Bronchial smooth muscle cell (primary cell): ENCODE data around the gene SUPT20HL2. TPM values are rescaled to one million over a fixed set of nuclear protein-coding genes. Genes with fewer than 3 reads are reported as not detected.

ENCODE experiments used
- total RNA-seq: library from RNA; depleted of rRNA; stranded (reverse); fragments of >200 nt; gene quantifications from 2 replicates; pipeline ENCODE4 v1.2.1, GENCODE V29; 2014

The SUPT20HL2 gene
- 0.16 TPM in 1 of 2 replicates, not detected in the other for total RNA-seq

DNA sequence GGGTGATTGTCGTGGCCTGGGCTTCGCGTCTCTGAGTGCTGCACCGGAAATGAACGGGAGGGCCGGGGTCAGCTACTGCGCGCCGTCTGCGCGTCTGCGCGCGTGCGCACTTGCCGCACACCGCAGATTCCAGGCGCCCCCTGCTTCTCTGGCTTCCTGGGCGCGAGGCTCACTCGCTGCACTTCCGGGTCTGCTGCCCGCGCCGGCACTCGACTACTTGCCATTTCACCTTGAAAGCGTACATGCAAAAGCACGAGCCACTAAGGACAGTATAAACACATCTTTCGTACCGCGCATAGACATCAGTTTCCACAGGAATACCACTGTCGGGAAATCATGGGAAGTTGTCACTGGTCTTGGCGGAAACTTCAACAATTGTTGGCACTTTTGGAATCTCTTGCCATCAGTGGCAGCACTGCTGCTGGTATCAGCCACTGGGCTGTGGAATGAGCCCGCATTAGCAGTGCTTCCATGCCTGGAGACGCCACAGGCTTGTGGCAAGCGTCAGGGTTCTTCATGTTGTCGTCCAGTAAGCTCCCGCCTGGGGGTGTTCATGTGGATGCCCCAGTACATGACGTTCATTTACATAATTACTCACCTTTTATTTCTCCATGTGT is at the start of gene SUPT20HL2:
Gene SUPT20HL2, minus strand, starts transcription at position 51 of the 617 bp plus-strand sequence. CDS start 754 bp downstream, outside the sequence.

GRCh38 chrX:24360272-24360671 is 46.4 kb upstream of the SUPT20HL2 start, which contains the start of gene SUPT20HL1:
Gene SUPT20HL1, plus strand, starts transcription at chrX:24360639. Its CDS starts 2,122 bp downstream, at chrX:24362761.

Other genes starting within 250 kb of the SUPT20HL2 start
- gene ZFX, start 164.3 kb downstream of the SUPT20HL2 start, total RNA-seq: 28.4 and 44.2 TPM in 2 replicates
- 0.09 and 0.32 TPM in 2 replicates for gene SUPT20HL1, start 46.6 kb upstream of the SUPT20HL2 start, total RNA-seq
- gene PDK3, start 151.2 kb upstream of the SUPT20HL2 start, total RNA-seq: 0.86 and 2.4 TPM in 2 replicates